ENCODE data around the gene RFC3. TPM values are rescaled to one million over a fixed set of nuclear protein-coding genes. Genes with fewer than 3 reads are reported as not detected.

Gene RFC3
- total and polyA plus RNA-seq, 2 experiments from 2014 or later, result 6.8 to 14.2 TPM

DNA sequence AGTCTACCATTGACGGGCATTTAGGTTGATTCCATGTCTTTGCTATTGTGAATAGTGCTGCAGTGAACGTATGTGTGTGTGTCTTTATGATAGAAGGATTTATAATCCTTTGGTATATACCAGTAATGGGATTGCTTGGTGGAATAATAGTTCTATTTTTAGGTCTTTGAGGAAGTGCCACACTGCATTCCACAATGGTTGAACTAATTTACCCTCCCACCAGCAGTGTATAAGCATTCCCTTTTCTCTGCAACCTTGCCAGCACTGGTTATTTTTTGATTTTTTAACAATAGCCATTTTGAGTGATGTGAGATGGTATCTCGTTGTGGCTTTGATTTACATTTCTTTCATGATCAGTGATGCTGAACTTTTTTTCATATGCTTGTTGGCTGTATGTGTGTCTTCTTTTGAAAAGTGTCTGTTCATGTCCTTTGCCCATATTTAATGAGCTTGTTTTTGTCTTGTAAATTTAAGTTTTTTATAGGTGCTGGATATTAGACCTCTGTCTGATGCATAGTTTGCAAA is 37.5 kb downstream of the RFC3 start:
- H3K27ac ChIP-seq, result no peak overlapping the region
- H3K4me3 ChIP-seq, result no peak overlapping the region
- no peaks in the 10 kb centered on the region for H3K4me1 ChIP-seq (ENCODE audit: insufficient read depth)
- no peak for DNase-seq (ENCODE audit: low spot score)
- TF ChIP-seq EZH2 (IDR thresholded peaks at IDR 0.05; ENCODE audit: borderline replicate concordance) (no peak), EZH2phosphoT487 (IDR thresholded peaks at IDR 0.05; ENCODE audit: low read depth, severe bottlenecking, unreplicated experiment) (no peak)
- TF ChIP-seq, protein P1, sequence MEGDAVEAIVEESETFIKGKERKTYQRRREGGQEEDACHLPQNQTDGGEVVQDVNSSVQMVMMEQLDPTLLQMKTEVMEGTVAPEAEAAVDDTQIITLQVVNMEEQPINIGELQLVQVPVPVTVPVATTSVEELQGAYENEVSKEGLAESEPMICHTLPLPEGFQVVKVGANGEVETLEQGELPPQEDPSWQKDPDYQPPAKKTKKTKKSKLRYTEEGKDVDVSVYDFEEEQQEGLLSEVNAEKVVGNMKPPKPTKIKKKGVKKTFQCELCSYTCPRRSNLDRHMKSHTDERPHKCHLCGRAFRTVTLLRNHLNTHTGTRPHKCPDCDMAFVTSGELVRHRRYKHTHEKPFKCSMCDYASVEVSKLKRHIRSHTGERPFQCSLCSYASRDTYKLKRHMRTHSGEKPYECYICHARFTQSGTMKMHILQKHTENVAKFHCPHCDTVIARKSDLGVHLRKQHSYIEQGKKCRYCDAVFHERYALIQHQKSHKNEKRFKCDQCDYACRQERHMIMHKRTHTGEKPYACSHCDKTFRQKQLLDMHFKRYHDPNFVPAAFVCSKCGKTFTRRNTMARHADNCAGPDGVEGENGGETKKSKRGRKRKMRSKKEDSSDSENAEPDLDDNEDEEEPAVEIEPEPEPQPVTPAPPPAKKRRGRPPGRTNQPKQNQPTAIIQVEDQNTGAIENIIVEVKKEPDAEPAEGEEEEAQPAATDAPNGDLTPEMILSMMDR (IDR thresholded peaks at IDR 0.05; ENCODE audit: poor library complexity), result no peak
- no peaks in the 10 kb centered on the region for H4K20me1 ChIP-seq (ENCODE audit: insufficient read depth, poor library complexity, severe bottlenecking)
- WGBS (ENCODE audit: low lambda C conversion rate, missing lambda C conversion rate), result 98% methylated on average over 3 of the region's 3 CpGs
- no peak overlapping the region for H3K4me2 ChIP-seq
- H2AFZ ChIP-seq, result no peak overlapping the region
- H3K9me3 ChIP-seq (ENCODE audit: low read depth), result no peaks in the 10 kb centered on the region
- H3K27me3 ChIP-seq, result no peaks in the 10 kb centered on the region
- H3K9me2 ChIP-seq (replicated peaks; ENCODE audit: insufficient read depth), result no peaks in the 10 kb centered on the region
- H3K36me3 ChIP-seq (replicated peaks; ENCODE audit: insufficient read depth, low read depth), result no peaks in the 10 kb centered on the region
- no peaks in the 10 kb centered on the region for H3K79me2 ChIP-seq

DNA sequence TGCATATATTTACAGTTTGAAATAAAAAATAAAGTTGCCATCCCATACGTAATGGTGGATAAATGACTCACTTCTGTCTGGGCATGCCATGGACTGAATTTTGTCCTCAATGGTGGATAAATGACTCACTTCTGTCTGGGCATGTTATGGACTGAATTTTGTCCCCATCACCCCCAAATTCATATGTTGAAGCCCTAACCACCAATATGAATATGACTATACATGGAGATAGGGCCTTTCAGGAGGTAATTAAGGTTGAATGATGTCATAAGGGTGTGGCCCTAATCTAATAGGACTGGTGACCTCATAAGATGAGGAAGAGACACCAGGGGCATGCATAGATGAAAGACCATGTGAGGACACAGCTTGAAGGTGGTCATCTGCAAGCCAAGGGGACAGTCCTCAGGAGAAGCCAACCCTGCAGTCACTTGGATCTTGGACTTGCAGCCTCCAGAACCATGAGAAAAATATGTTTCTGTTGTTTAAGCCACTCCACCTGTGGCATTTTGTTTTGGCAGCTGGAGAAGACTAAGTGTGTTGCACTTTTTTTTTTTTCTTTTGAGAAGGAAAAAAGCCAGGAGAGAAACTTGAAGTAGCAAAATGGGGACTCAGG is 41.8 kb downstream of the RFC3 start:
- Histone ChIP-seq H3K9me2 (replicated peaks; ENCODE audit: insufficient read depth) (no peaks in the 10 kb centered on the region), H3K27ac (no peak overlapping the region), H2AFZ (no peak overlapping the region), H4K20me1 (ENCODE audit: insufficient read depth, poor library complexity, severe bottlenecking) (no peaks in the 10 kb centered on the region), H3K79me2 (no peaks in the 10 kb centered on the region), H3K27me3 (no peaks in the 10 kb centered on the region), H3K4me3 (no peak overlapping the region), H3K9me3 (ENCODE audit: low read depth) (no peaks in the 10 kb centered on the region), H3K36me3 (replicated peaks; ENCODE audit: insufficient read depth, low read depth) (no peaks in the 10 kb centered on the region), H3K4me2 (no peak overlapping the region), H3K4me1 (ENCODE audit: insufficient read depth) (no peaks in the 10 kb centered on the region)
- 100% methylated on average over 1 of the region's 1 CpG for WGBS (ENCODE audit: low lambda C conversion rate, missing lambda C conversion rate)
- TF ChIP-seq, protein P1 (IDR thresholded peaks at IDR 0.05; ENCODE audit: poor library complexity), result no peak
- TF ChIP-seq EZH2 (IDR thresholded peaks at IDR 0.05; ENCODE audit: borderline replicate concordance) (no peak), EZH2phosphoT487 (IDR thresholded peaks at IDR 0.05; ENCODE audit: low read depth, severe bottlenecking, unreplicated experiment) (no peak)
- no peak for DNase-seq (ENCODE audit: low spot score)

DNA sequence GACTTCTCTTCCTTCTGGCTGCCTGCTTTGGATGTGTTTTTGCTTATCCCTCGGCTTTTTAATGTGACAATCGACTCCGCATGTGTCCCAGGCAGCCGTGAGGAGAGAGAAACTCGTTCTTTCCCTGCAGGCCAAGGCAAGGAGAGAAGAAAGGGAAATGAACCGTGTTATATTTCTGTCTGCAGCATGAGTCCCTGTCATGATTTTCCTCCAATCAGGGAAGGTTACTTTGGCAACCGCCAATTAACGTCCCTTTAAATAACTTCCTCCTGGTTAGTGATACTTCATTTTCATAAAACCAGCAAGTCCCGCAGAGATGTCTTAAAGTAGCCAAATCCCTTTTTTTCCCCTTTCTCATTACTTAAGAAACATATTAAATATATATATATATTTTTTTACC is 42.6 kb downstream of the RFC3 start:
- Histone ChIP-seq H3K4me3 (no peak overlapping the region), H2AFZ (no peak overlapping the region), H3K9me3 (ENCODE audit: low read depth) (no peaks in the 10 kb centered on the region), H3K27me3 (no peaks in the 10 kb centered on the region), H3K9me2 (replicated peaks; ENCODE audit: insufficient read depth) (no peaks in the 10 kb centered on the region), H3K4me2 (no peak overlapping the region), H3K36me3 (replicated peaks; ENCODE audit: insufficient read depth, low read depth) (no peaks in the 10 kb centered on the region), H3K79me2 (no peaks in the 10 kb centered on the region), H3K4me1 (ENCODE audit: insufficient read depth) (no peaks in the 10 kb centered on the region), H4K20me1 (ENCODE audit: insufficient read depth, poor library complexity, severe bottlenecking) (no peaks in the 10 kb centered on the region), H3K27ac (no peak overlapping the region)
- WGBS (ENCODE audit: low lambda C conversion rate, missing lambda C conversion rate), result 92% methylated on average over 9 of the region's 9 CpGs
- no peak for TF ChIP-seq EZH2 (IDR thresholded peaks at IDR 0.05; ENCODE audit: borderline replicate concordance)
- no peak for TF ChIP-seq EZH2phosphoT487 (IDR thresholded peaks at IDR 0.05; ENCODE audit: low read depth, severe bottlenecking, unreplicated experiment)
- TF ChIP-seq, protein P1 (IDR thresholded peaks at IDR 0.05; ENCODE audit: poor library complexity), result no peak
- DNase-seq (ENCODE audit: low spot score), result no peak
